H54 (cell line): ENCODE measurements around the gene PGBD5.

Experiments used
- DNase-seq: peaks from one replicate; pipeline ENCODE4 v3.0.0; 2011; ENCODE audit warnings: low spot score, mixed read lengths; ENCODE audit not compliant: insufficient read length
- FAIRE-seq: peaks from 3 replicates; lab custom pipeline; 2011; peaks lifted over from hg19 to GRCh38; lab: Jason Lieb, UNC
- POLR2A ChIP-seq: IDR thresholded peaks from 2 replicates; pipeline ENCODE4 v1.6.1; 2011; ENCODE audit warnings: low read depth, mild to moderate bottlenecking, low read length

The PGBD5 gene

DNA sequence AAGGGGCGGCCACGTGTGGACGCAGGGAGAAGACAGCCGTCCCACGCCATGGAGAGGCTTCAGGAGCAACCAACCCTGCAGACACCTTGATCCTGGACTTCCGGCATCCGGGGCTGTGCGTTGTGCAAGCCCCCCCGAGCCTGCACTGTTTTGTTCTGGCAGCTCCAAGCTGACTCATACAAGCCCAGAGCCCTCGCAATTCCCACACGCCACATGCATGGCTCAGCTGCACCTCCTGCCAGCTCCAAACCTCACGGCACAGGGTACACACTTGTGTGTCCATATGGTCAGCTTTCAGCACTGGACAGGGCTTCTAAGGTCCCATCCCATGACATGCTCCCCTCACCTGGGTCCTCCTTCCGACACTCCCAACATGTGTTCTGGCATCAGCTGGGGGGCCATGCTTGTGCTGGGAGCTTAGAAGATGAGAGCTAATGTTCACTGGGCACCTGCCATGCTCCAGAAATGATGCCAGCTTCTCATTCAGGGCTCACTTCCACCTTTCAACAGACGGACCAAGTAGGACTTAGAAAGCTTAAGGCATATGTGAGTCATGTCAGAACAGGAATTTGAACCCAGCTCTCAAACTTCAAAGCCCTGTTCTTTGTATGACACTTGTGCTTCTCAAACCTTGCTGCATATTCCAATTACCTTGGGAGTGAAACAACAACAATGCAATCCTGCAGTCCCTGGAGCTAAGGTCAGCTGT lies 137.3 kb downstream of the PGBD5 start:
- FAIRE-seq = no peak
- no peak for DNase-seq
- TF ChIP-seq POLR2A = no peak

DNA sequence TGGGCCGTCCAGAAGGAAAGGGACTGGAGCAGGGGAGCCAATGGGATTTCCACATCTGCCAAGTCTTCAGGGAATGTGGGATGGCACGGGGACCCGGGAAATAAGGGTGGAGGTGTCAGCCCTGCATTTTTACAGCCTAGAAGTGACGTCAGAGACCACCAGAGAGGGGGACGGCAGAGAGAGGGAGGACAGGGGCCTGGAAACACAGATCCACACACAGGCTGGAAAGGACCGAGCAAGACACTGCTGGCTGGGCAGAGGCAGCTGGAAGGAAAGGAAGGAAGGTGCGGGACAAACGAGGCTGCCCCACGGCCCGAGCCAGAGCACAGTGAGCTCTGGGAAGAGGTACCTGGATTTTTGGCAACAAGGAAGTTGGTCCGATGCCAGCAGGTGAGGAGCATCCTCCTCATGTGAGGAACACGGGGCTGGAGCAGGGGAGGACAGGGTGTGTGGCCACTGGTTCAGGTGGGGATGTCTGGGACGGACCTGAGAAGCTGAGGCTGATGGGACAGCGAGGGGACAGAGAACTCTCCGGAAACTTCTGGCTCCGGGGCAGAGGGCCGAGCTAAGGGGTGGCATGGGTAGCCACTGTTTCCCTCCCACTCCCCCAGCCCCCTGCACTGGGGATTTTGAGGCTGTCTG lies 138.3 kb downstream of the PGBD5 start:
- FAIRE-seq (no peak), DNase-seq (no peak)
- TF ChIP-seq POLR2A = no peak

DNA sequence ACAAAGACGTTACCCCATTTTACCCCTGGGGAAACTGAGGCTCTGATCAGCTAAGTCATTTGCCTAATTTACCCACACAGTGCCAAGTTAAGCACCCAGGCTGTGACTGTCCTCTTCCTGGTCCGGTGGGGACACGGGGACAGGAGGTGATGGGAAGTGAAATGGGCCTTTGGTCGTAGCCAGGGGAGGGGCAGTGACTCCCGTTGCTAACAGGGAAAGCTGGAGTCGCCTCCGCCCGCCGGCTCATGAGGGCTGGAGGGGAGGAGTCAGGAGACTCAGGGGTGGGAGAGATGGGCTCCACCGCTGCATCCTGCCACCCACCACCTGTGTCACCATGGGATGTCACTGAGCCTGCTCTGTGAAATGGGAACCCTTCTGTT lies 139.3 kb downstream of the PGBD5 start:
- DNase-seq (no peak), FAIRE-seq (no peak)
- no peak for TF ChIP-seq POLR2A

GRCh38 chr1:230286166-230286889 lies 139.8 kb downstream of the PGBD5 start:
- TF ChIP-seq POLR2A = no peak
- DNase-seq = no peak
- no peak for FAIRE-seq

GRCh38 chr1:230285351-230285750 lies 140.8 kb downstream of the PGBD5 start:
- TF ChIP-seq POLR2A = no peak
- DNase-seq (no peak), FAIRE-seq (no peak)

DNA sequence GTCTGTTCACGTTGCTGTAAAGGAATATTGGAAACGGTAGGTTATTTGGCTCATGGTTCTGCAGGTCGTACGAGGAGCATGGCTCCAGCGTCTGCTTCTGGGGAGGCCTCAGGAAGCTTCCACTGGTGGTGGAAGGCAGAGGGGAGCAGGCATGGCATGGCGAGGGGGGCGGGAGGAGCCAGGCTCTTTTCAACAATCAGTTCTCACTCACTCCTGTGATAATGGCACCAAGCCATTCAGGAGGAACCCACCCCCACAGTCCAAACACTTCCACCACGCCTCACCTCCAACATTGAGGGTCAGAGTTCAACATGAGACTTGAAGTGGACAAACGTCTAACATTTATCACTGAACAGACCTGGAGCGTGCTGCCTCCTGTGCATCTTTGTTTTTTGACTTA lies 141.2 kb downstream of the PGBD5 start:
- TF ChIP-seq POLR2A = no peak
- FAIRE-seq (no peak), DNase-seq (no peak)

- TF ChIP-seq POLR2A = no peak
- FAIRE-seq (no peak), DNase-seq (no peak)
Measured at GRCh38 chr1:230283678-230284077, 142.5 kb downstream of the PGBD5 start.

GRCh38 chr1:230282157-230282556 lies 144.0 kb downstream of the PGBD5 start:
- no peak for DNase-seq
- no peak for FAIRE-seq
- TF ChIP-seq POLR2A = no peak

- no peak for TF ChIP-seq POLR2A
- no peak for DNase-seq
- FAIRE-seq = no peak
Measured at GRCh38 chr1:230281556-230281955, 144.6 kb downstream of the PGBD5 start.

GRCh38 chr1:230280906-230281413 lies 145.2 kb downstream of the PGBD5 start:
- FAIRE-seq (no peak), DNase-seq (no peak)
- no peak for TF ChIP-seq POLR2A

- FAIRE-seq = no peak
- no peak for TF ChIP-seq POLR2A
- no peak for DNase-seq
Measured at GRCh38 chr1:230280054-230280795, 145.9 kb downstream of the PGBD5 start.

DNA sequence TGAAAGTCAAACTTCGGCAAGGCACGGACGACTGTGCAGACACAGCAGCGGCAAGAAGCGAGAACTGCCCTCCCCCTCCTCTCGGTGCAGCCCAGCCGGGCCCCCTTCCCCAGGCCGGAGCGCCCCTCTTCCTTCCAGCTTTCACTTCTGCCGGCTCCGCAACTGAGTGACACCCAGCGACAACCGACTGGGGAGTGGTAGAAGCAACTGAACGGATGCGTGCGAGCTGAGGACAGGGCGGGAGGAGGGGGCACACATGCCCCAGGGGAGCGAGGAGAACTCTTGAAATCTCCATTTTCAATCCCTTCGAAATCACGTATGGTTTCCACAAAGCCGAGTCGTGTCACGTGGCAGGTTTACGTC lies 146.6 kb downstream of the PGBD5 start:
- FAIRE-seq (no peak), DNase-seq (no peak)

GRCh38 chr1:230278871-230279582 lies 147.1 kb downstream of the PGBD5 start:
- FAIRE-seq = no peak
- no peak for DNase-seq
- no peak for TF ChIP-seq POLR2A

More for the DNA sequence above, 146.6 kb downstream of the PGBD5 start:
- no peak for TF ChIP-seq POLR2A

- no peak for TF ChIP-seq POLR2A
- FAIRE-seq (no peak), DNase-seq (no peak)
Measured at GRCh38 chr1:230278376-230278775, 147.8 kb downstream of the PGBD5 start.
